HepG2 (cell line): Measurements from ENCODE around the gene VPS13D. TPM values are rescaled to one million over a fixed set of nuclear protein-coding genes. Genes with fewer than 3 reads are reported as not detected.

Experiments used
- ATAC-seq: fragments of 200-7000 bp; cut with Tn5 transposase; 3 replicates; pipeline ENCODE4 v1.9.1; 2020; ENCODE audit warnings: mild to moderate bottlenecking, moderate library complexity
- BruUV-seq: library from RNA; stranded (reverse); fragments of 400-500 nt; replicated peaks from 2 replicates; lab custom pipeline; 2021; lab: Mats Ljungman, UMichigan
- CTCF ChIA-PET: fragments of 300-600 bp; formaldehyde crosslinking; extraction: SDS; loops from one replicate; lab custom pipeline; 2021; ENCODE audit warnings: low total read pairs, inconsistent platforms, low intra/inter-chr PET ratio; lab: Yijun Ruan, JAX
- POLR2A ChIA-PET: fragments of 350-600 bp; sonication (Branson Sonifier 250); formaldehyde crosslinking; loops from one replicate; lab custom pipeline; 2020; ENCODE audit warnings: antibody characterized with exemption, inconsistent platforms; lab: Yijun Ruan, JAX
- DNase-seq: peaks from one replicate; pipeline ENCODE4 v3.0.0-alpha.2; 2015; ENCODE audit warnings: low spot score
- FAIRE-seq: peaks from 3 replicates; lab custom pipeline; 2011; peaks lifted over from hg19 to GRCh38; lab: Jason Lieb, UNC
- H2AFZ ChIP-seq: one replicate; pipeline ENCODE4 v1.6.1; 2011; ENCODE audit warnings: low read length, inconsistent platforms
- H3K27ac ChIP-seq: fragments of 300-600 bp; 3 replicates; pipeline ENCODE4 v1.8.0; 2011; ENCODE audit warnings: mixed run types, mild to moderate bottlenecking, mixed read lengths, low read length, inconsistent platforms; ENCODE audit not compliant: insufficient read depth; ENCODE audit errors: extremely low read length
- H3K27me3 ChIP-seq, 2 experiments: fragments of 200-600 bp in 1 of 2; 2 replicates in 1 of 2; 3 replicates in 1 of 2; pipeline versions ENCODE4 v1.6.0 to v1.8.0; 2011; ENCODE audit warnings: low read length in 2 of 2, mild to moderate bottlenecking in 2 of 2, moderate library complexity in 2 of 2, inconsistent platforms in 1 of 2; ENCODE audit not compliant: insufficient read depth in 2 of 2, control insufficient read depth in 1 of 2
- H3K36me3 ChIP-seq, 2 experiments: fragments of 200-600 bp in 1 of 2; replicated peaks in 1 of 2; 2 replicates in 1 of 2; 3 replicates in 1 of 2; pipeline versions ENCODE4 v1.5.1 to v1.8.0; 2011; ENCODE audit warnings: low read length in 2 of 2, inconsistent platforms in 1 of 2; ENCODE audit not compliant: insufficient read depth in 2 of 2, control insufficient read depth in 1 of 2
- H3K4me1 ChIP-seq: 2 replicates; pipeline ENCODE4 v1.5.1; 2012; ENCODE audit warnings: low read length, inconsistent platforms; ENCODE audit not compliant: insufficient read depth
- H3K4me2 ChIP-seq: 2 replicates; pipeline ENCODE4 v1.6.0; 2011; ENCODE audit warnings: low read depth, low read length, inconsistent platforms
- H3K4me3 ChIP-seq, 3 experiments: fragments of 200-600 bp in 1 of 3; sonication (generic), shearing (Covaris generic) in 1 of 3; replicated peaks in 1 of 3; 2 replicates each; pipeline ENCODE4 v1.5.1; 2011 to 2016; ENCODE audit warnings: low read length in 3 of 3, inconsistent platforms in 2 of 3, low read depth in 2 of 3, mild to moderate bottlenecking in 2 of 3, control low read depth in 1 of 3, mixed read lengths in 1 of 3; ENCODE audit not compliant: insufficient read depth in 1 of 3
- H3K79me2 ChIP-seq: one replicate; pipeline ENCODE4 v1.6.1; 2011; ENCODE audit warnings: low read length, inconsistent platforms; ENCODE audit not compliant: insufficient read depth
- H3K9ac ChIP-seq: 2 replicates; pipeline ENCODE4 v1.6.0; 2011; ENCODE audit warnings: mild to moderate bottlenecking, low read depth, low read length, inconsistent platforms; ENCODE audit not compliant: insufficient read depth
- H3K9me3 ChIP-seq: 2 replicates; pipeline ENCODE4 v1.5.1; 2012; ENCODE audit warnings: mild to moderate bottlenecking, low read length
- H4K20me1 ChIP-seq: 2 replicates; pipeline ENCODE4 v1.6.0; 2011; ENCODE audit warnings: inconsistent platforms, mild to moderate bottlenecking, low read length, moderate library complexity; ENCODE audit not compliant: insufficient read depth
- IRF2 ChIP-seq: IDR thresholded peaks from 2 replicates; pipeline ENCODE4 v1.6.1; 2018; ENCODE audit warnings: missing genetic modification reagents, missing compliant biosample characterization
- MXD4 ChIP-seq: IDR thresholded peaks from 2 replicates; pipeline ENCODE4 v1.6.1; 2016; ENCODE audit warnings: mild to moderate bottlenecking, missing biosample characterization, missing genetic modification reagents
- ONECUT2 ChIP-seq: sonication (generic); formaldehyde crosslinking; IDR thresholded peaks from 2 replicates; pipeline ENCODE4 v1.4.0; 2020; ENCODE audit warnings: missing genetic modification reagents
- ZNF816 ChIP-seq: sonication (generic); formaldehyde crosslinking; IDR thresholded peaks from 2 replicates; pipeline ENCODE4 v1.8.0; 2022; ENCODE audit warnings: missing genetic modification reagents, mild to moderate bottlenecking, borderline replicate concordance
- WGBS: methylation state at CpG from one replicate; pipeline ENCODE4 v1.1.6; 2017; ENCODE audit warnings: low lambda C conversion rate; 5-methylcytosine and 5-hydroxymethylcytosine counted together
- in situ Hi-C: cut with HindIII; loops from 2 replicates; pipeline ENCODE4 v1.10.0; 2017; ENCODE audit warnings: low pct_unique_long_range_greater_than_20kb; ENCODE audit not compliant: extremely low pct_ligation_motif_present
- intact Hi-C: fragments of 100-400 bp; cut with micrococcal nuclease; formaldehyde crosslinking; loops from one replicate; pipeline ENCODE4 v1.10.0; 2022; ENCODE audit not compliant: unreplicated experiment
- polyA plus RNA-seq, 8 experiments: library from polyadenylated mRNA; depleted of rRNA in 3 of 8; stranded (reverse) in 7 of 8; unstranded in 1 of 8; fragments of >200 nt; fragmentation: Illumina TruSeq in 4 of 8; extraction: Trizol in 4 of 8; gene quantifications; 2 replicates each; pipeline versions ENCODE4 v1.2.1 to v1.2.3, GENCODE V29; 2011 to 2016; ENCODE audit warnings: low read depth in 4 of 8, missing spikeins in 1 of 8, mixed read lengths in 1 of 8; ENCODE audit not compliant: insufficient read depth in 1 of 8
- total RNA-seq, 5 experiments: library from RNA; depleted of rRNA; stranded (reverse); fragments of >200 nt; fragmentation: Illumina TruSeq; extraction: Trizol; gene quantifications; 2 replicates each; pipeline ENCODE4 v1.2.3, GENCODE V29; 2016; ENCODE audit warnings: low read depth in 1 of 5
- TF ChIP-seq, protein P1 (sequence below): sonication (generic); formaldehyde crosslinking; IDR thresholded peaks from 2 replicates; pipeline ENCODE4 v1.4.0; 2020; ENCODE audit warnings: low read depth, mild to moderate bottlenecking, missing genetic modification reagents
- TF ChIP-seq, protein P2 (sequence below): sonication (generic); formaldehyde crosslinking; IDR thresholded peaks from 2 replicates; pipeline ENCODE4 v1.4.0; 2020; ENCODE audit warnings: missing genetic modification reagents

The VPS13D gene
- total and polyA plus RNA-seq, 2 of the 13 experiments (the other 11 are each of a cell fraction or from before 2014, with no cell fraction given), result 8.6 to 13.9 TPM

DNA sequence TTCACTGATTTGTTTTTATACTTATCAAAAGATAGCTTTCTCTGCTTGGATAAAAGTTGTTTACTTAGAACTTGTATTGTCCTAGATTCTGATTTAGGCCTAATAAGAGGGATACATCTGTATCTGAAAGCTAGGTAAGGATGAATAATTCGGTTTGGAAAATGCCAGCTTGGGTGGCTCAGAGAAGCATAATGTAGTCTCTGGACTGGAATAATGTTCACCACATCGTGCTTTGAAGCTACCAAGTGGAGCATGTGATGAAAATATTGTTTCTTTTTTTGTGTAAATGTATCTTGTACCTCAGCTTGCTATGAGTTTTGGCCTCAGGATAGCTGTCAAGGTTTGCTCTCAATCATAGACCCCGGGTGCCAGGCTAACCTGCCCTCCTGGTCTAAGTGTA, 49.2 kb downstream of the VPS13D start:
- CTCF ChIA-PET, result no interaction called here
- intact Hi-C loops, result no loop called here
- ATAC-seq, result no peak
- Histone ChIP-seq H3K9ac (no peak overlapping the region), H3K9me3 (no peaks in the 10 kb centered on the region), H3K79me2 (no peaks in the 10 kb centered on the region), H3K27ac (no peak overlapping the region), H3K4me3 (no peak overlapping the region), H4K20me1 (no peaks in the 10 kb centered on the region), H3K4me2 (no peak overlapping the region), H2AFZ (no peak overlapping the region), H3K27me3 (no peaks in the 10 kb centered on the region)
- WGBS, result 91% methylated on average over 3 of the region's 3 CpGs
- no TSS peak for BruUV-seq
- no peak for DNase-seq
- TF ChIP-seq, protein P1, sequence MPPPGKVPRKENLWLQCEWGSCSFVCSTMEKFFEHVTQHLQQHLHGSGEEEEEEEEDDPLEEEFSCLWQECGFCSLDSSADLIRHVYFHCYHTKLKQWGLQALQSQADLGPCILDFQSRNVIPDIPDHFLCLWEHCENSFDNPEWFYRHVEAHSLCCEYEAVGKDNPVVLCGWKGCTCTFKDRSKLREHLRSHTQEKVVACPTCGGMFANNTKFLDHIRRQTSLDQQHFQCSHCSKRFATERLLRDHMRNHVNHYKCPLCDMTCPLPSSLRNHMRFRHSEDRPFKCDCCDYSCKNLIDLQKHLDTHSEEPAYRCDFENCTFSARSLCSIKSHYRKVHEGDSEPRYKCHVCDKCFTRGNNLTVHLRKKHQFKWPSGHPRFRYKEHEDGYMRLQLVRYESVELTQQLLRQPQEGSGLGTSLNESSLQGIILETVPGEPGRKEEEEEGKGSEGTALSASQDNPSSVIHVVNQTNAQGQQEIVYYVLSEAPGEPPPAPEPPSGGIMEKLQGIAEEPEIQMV (CRISPR knock-in tag), result no peak
- TF ChIP-seq IRF2 (CRISPR knock-in tag) (no peak), ZNF816 (CRISPR knock-in tag) (no peak), MXD4 (CRISPR knock-in tag) (no peak), ONECUT2 (CRISPR knock-in tag) (no peak)
- TF ChIP-seq, protein P2, sequence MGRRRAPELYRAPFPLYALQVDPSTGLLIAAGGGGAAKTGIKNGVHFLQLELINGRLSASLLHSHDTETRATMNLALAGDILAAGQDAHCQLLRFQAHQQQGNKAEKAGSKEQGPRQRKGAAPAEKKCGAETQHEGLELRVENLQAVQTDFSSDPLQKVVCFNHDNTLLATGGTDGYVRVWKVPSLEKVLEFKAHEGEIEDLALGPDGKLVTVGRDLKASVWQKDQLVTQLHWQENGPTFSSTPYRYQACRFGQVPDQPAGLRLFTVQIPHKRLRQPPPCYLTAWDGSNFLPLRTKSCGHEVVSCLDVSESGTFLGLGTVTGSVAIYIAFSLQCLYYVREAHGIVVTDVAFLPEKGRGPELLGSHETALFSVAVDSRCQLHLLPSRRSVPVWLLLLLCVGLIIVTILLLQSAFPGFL (CRISPR knock-in tag), result no peak
- TF ChIP-seq, all 625 proteins: peak for 0
- H3K4me1 ChIP-seq, result no peaks in the 10 kb centered on the region
- H3K36me3 ChIP-seq, result peaks cover 7 to 46% of the 10 kb centered on the region in 2 experiments
- in situ Hi-C loops, result loop anchor here (10.0 kb wide), 2 partner anchors 376 to 496 kb away; partner anchors contain the start of gene PRAMEF12
- FAIRE-seq, result no peak
- POLR2A ChIA-PET, result no interaction called here
